H54 (cell line): ENCODE measurements around the gene DTWD2.
"Not testable (repeated sequence)": the region's sequence is repeated elsewhere in the genome, so short reads cannot be mapped to it uniquely, and the experiment has no call there.

Experiments
- DNase-seq: peaks from one replicate; pipeline ENCODE4 v3.0.0; 2011; ENCODE audit warnings: low spot score, mixed read lengths; ENCODE audit not compliant: insufficient read length
- FAIRE-seq: peaks from 3 replicates; lab custom pipeline; 2011; peaks lifted over from hg19 to GRCh38; lab: Jason Lieb, UNC
- POLR2A ChIP-seq: IDR thresholded peaks from 2 replicates; pipeline ENCODE4 v1.6.1; 2011; ENCODE audit warnings: low read depth, mild to moderate bottlenecking, low read length

Gene DTWD2

DNA sequence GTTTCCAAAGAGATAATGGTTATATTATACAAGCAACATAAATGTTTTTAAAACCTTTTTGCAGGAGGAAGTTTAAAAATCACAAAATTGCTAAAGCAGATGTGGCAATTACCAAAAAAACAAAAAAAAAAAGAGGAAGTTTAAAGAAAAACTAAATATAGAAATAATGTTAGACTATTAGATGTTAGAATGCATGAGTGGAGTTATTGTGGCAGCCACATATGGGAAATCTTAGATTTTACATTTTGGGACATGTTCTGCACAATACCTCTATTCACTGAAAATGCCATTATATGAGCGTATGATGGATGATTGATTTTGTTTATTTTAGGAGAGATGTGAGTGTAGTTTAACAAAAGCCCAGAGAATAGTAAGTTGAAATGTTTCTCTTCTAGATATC is 31.2 kb upstream of the DTWD2 start:
- no peak for FAIRE-seq
- no peak for TF ChIP-seq POLR2A
- no peak for DNase-seq

DNA sequence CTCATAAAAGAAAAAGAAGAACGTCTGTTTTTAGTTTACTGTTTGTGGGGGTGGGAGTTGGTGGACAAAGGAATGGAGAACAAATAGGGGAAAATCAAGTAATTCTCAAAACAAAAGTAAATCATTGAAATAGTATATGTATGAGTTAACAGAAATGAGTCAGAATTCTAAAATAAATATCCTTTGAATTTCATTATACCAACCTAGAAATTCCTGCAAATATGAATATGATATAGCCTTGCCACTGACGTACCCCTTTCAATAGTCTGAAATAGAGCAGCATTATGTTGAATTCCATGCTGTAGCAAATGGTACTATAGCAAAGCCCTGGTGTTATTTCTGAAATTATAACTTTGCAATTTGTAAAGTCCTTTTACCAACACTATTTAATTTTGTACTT is 29.6 kb upstream of the DTWD2 start:
- no peak for DNase-seq
- no peak for FAIRE-seq
- no peak for TF ChIP-seq POLR2A

DNA sequence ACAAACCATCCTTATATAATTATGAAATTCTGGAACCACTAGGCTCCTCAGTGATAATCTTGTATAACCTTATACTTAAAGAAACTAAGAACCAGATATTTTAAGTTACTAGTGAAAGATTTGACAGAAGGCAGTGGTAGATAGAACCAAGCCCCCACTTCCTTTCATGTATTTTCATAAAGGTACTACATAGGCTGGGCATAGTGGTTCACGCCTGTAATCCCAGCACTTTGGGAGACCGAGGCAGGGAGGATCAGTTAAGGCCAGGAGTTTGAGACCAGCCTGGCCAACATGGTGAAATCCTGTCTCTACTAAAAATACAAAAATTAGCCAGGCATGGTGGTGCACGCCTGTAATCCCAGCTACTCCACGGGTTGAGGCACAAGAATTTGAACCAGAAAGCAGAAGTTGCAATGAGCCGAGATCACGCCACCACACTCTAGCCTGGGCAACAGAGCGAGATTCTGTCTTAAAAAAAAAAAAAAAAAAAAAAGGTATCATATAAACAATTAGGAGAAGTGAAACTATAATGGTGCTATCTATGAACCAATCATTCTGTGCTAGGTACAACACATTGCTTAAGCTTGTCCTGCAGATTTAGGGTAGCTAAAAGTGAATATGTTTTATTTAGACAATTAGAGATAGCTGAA is 27.9 kb upstream of the DTWD2 start:
- no peak for FAIRE-seq

DNA sequence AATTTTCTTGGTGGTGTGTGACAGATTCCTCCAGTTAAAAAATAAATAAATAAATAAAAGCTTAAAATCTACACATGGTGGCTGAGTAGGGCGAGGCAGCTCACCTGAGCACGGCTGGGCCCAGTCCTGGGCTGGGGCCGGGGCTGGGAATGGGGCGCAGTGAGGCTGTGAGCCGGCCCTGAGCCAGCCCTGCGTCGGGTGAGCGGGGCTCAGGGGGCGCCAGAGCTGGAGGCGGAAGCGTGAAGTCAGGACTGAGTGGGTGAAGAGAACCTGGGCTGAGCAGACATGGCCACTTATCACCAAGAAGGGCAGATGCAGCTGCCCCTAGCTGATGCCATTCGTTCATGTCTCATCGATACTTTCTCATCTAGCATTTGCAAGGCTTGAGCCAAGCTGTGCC is 22.8 kb upstream of the DTWD2 start:
- no peak for TF ChIP-seq POLR2A
- DNase-seq = no peak
- no peak for FAIRE-seq

More for the DNA sequence above, 27.9 kb upstream of the DTWD2 start:
- TF ChIP-seq POLR2A = no peak
- DNase-seq = no peak

GRCh38 chr5:119010206-119010605 is 21.9 kb upstream of the DTWD2 start:
- no peak for DNase-seq
- TF ChIP-seq POLR2A = no peak
- FAIRE-seq = no peak

DNA sequence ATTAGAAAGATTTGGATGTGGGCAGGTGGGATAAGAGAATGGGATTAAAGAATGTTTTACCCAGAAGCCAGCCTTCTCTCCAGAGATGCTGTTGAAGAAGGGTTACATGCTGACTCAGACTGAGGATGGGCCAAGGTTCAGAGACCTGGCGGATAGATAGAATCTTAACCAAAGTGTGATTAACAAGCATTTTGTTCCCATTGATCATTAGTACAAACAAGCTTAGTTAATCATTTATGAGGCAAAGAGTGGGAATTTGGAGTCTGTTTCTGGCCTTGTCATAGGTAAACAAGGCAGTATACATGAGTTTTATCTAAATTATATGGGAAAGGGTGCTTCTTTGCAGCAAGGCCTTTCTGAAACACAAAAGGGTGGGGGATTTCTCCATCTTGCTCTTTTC is 20.8 kb upstream of the DTWD2 start:
- no peak for TF ChIP-seq POLR2A
- DNase-seq = no peak
- FAIRE-seq = no peak

DNA sequence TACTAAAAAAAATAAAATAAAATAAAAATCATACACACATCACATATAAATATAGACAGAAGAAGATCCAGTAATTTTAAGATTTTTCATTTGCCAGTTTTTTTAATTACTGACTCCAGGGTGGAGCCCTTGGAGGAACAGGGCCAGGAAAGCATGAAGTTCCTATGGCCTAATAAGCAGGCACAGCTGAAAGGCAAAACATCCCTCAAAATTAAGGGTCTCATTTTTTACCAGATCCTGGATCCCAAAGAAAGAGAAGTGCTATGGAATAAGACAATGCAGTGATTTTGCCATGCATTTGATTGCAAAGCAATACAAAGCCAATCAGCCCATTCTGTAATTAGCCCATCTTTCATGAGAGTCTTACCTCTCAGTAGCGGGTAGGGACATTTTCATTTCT is 11.3 kb upstream of the DTWD2 start:
- FAIRE-seq (no peak), DNase-seq (no peak)
- TF ChIP-seq POLR2A = no peak

GRCh38 chr5:118998861-118999260 is 10.5 kb upstream of the DTWD2 start:
- FAIRE-seq, DNase-seq: not testable (repeated sequence)

DNA sequence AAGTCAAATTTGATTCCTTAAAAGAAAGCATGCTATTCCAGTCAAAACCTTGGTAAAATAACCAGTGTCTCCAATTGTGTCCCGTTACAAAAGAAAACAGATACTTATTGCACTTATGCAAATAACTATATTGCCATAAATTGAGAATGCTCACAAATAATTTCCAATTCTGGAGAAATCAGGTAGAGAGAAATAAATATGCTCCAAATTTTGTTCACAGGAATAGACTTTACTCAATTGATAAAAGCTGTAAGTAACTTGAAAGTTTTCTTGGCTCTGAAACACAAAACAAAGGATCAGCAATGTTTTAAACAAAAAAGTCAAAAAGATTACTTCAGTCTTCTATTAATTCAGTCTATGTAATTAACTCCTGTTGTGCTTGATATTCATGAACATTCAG is 7.8 kb upstream of the DTWD2 start:
- TF ChIP-seq POLR2A = no peak
- no peak for DNase-seq
- no peak for FAIRE-seq

GRCh38 chr5:118994595-118994994 is 6.2 kb upstream of the DTWD2 start:
- FAIRE-seq (no peak), DNase-seq (no peak)
- no peak for TF ChIP-seq POLR2A

DNA sequence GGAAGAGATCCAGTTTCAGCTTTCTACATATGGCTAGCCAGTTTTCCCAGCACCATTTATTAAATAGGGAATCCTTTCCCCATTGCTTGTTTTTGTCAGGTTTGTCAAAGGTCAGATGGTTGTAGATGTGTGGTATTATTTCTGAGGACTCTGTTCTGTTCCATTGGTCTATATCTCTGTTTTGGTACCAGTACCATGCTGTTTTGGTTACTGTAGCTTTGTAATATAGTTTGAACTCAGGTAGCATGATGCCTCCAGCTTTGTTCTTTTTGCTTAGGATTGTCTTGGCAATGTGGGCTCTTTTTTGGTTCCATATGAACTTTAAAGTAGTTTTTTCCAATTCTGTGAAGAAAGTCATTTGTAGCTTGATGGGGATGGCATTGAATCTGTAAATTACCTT is 4.8 kb upstream of the DTWD2 start:
- not testable (repeated sequence) for DNase-seq, FAIRE-seq

GRCh38 chr5:118992055-118992454 is 3.7 kb upstream of the DTWD2 start:
- FAIRE-seq, DNase-seq: not testable (repeated sequence)

DNA sequence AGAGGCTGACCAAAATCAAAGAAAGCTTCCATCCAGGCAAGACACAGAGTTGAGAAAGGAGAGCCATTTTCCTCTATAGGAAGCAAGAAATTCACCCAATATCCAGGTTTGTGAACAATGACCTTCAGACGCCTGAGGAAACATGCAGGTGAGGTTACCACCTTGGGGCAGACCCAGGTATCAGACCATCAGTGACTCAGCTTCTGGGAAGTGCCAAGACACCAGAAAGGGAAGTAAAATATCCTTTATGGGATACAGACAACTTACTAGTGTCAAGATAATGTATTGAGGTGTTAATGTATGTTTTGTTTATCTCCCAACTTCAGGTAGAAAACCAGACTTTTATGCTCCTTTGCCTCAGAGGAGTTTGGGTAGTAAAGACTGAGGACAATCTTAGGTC is 2.2 kb upstream of the DTWD2 start:
- FAIRE-seq = no peak

GRCh38 chr5:118989816-118990215 is 1.5 kb upstream of the DTWD2 start:
- FAIRE-seq (no peak), DNase-seq (no peak)
- no peak for TF ChIP-seq POLR2A

More for the DNA sequence above, 2.2 kb upstream of the DTWD2 start:
- no peak for DNase-seq
- no peak for TF ChIP-seq POLR2A

DNA sequence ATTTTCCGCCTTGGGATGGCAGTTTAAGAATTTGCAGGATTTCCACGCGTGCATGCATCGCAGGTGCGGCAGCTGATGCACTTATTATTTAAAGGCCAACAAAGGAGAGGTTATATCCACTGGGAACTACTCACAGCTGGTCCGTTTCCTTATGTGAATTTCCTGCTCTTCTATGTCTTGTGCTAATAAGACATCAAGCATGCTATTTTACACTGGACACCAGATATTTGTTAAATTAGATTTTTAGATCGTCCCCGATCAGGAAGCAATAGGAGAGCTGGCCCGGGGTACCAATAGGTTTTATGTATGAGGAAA is 476 bp upstream of the DTWD2 start:
- no peak for FAIRE-seq
- no peak for TF ChIP-seq POLR2A
- DNase-seq = no peak

- FAIRE-seq (no peak), DNase-seq (no peak)
- TF ChIP-seq POLR2A = no peak
Observed at GRCh38 chr5:118984602-118985001, 3.7 kb downstream of the DTWD2 start.
